ENCODE results near the gene RNF220.

DNA sequence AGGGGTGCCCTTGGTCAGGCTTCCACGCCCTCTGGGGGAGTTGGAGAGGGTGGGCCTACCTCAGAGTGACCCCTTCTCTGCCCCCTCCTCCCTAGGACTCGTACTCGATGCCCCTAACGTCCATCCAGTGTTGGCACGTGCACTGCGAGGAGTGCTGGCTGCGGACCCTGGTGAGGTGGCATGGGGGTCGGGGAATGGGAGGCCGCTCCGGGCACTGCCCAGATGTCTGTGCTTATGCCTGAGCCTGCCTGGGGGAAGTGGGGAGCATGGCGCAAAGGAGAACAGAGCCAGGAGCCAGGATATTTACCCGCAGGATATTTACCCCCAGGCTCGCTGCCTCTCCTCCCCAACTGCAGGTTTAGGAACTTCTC is 244.7 kb downstream of the RNF220 start:
- no peak for TF ChIP-seq EP300 (conservative IDR thresholded peaks at IDR 0.05; ENCODE audit: poor library complexity, severe bottlenecking)
- TF ChIP-seq, protein P1, sequence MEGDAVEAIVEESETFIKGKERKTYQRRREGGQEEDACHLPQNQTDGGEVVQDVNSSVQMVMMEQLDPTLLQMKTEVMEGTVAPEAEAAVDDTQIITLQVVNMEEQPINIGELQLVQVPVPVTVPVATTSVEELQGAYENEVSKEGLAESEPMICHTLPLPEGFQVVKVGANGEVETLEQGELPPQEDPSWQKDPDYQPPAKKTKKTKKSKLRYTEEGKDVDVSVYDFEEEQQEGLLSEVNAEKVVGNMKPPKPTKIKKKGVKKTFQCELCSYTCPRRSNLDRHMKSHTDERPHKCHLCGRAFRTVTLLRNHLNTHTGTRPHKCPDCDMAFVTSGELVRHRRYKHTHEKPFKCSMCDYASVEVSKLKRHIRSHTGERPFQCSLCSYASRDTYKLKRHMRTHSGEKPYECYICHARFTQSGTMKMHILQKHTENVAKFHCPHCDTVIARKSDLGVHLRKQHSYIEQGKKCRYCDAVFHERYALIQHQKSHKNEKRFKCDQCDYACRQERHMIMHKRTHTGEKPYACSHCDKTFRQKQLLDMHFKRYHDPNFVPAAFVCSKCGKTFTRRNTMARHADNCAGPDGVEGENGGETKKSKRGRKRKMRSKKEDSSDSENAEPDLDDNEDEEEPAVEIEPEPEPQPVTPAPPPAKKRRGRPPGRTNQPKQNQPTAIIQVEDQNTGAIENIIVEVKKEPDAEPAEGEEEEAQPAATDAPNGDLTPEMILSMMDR (IDR thresholded peaks at IDR 0.05; ENCODE audit: poor library complexity, severe bottlenecking) = no peak
- no peak for TF ChIP-seq RAD21 (conservative IDR thresholded peaks at IDR 0.05)
- no peak for TF ChIP-seq POLR2AphosphoS5 (IDR thresholded peaks at IDR 0.05)
- TF ChIP-seq, protein P2, sequence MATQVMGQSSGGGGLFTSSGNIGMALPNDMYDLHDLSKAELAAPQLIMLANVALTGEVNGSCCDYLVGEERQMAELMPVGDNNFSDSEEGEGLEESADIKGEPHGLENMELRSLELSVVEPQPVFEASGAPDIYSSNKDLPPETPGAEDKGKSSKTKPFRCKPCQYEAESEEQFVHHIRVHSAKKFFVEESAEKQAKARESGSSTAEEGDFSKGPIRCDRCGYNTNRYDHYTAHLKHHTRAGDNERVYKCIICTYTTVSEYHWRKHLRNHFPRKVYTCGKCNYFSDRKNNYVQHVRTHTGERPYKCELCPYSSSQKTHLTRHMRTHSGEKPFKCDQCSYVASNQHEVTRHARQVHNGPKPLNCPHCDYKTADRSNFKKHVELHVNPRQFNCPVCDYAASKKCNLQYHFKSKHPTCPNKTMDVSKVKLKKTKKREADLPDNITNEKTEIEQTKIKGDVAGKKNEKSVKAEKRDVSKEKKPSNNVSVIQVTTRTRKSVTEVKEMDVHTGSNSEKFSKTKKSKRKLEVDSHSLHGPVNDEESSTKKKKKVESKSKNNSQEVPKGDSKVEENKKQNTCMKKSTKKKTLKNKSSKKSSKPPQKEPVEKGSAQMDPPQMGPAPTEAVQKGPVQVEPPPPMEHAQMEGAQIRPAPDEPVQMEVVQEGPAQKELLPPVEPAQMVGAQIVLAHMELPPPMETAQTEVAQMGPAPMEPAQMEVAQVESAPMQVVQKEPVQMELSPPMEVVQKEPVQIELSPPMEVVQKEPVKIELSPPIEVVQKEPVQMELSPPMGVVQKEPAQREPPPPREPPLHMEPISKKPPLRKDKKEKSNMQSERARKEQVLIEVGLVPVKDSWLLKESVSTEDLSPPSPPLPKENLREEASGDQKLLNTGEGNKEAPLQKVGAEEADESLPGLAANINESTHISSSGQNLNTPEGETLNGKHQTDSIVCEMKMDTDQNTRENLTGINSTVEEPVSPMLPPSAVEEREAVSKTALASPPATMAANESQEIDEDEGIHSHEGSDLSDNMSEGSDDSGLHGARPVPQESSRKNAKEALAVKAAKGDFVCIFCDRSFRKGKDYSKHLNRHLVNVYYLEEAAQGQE (IDR thresholded peaks at IDR 0.05; ENCODE audit: borderline replicate concordance) = no peak
- no peak for TF ChIP-seq EZH2 (IDR thresholded peaks at IDR 0.05; ENCODE audit: borderline replicate concordance, insufficient read depth, low read length, poor library complexity, severe bottlenecking)
- no peak for TF ChIP-seq TAF1 (IDR thresholded peaks at IDR 0.05; ENCODE audit: low read depth)
- TF ChIP-seq SMC3 (conservative IDR thresholded peaks at IDR 0.05; ENCODE audit: poor library complexity) = no peak
